GM23338 (cell line): ENCODE results near the gene FBXW11. TPM values are rescaled to one million over a fixed set of nuclear protein-coding genes. Genes with fewer than 3 reads are reported as not detected.

Experiments used
- ATAC-seq: fragments of 200-7000 bp; cut with Tn5 transposase; 3 replicates; pipeline ENCODE4 v1.9.1; 2020
- DNase-seq: peaks from one replicate; pipeline ENCODE4 v3.0.0-alpha.2; 2015; ENCODE audit warnings: low spot score
- H2AFZ ChIP-seq: fragments of 200-600 bp; sonication (generic); 2 replicates; pipeline ENCODE4 v1.8.0; 2016; ENCODE audit warnings: antibody characterized with exemption, mild to moderate bottlenecking, moderate library complexity
- H3F3A ChIP-seq: fragments of 200-600 bp; sonication (generic); replicated peaks from 2 replicates; pipeline ENCODE4 v1.8.0; 2017; ENCODE audit warnings: antibody characterized with exemption, mixed run types, low read depth
- H3K27ac ChIP-seq: fragments of 200-600 bp; sonication (generic); 2 replicates; pipeline ENCODE4 v1.6.1; 2016; ENCODE audit warnings: low read depth
- H3K27me3 ChIP-seq: fragments of 200-600 bp; sonication (generic); 2 replicates; pipeline ENCODE4 v1.8.0; 2016; ENCODE audit warnings: mild to moderate bottlenecking, mixed run types, moderate library complexity; ENCODE audit not compliant: insufficient read depth
- H3K36me3 ChIP-seq: fragments of 200-600 bp; sonication (generic); 2 replicates; pipeline ENCODE4 v1.8.0; 2016; ENCODE audit warnings: mild to moderate bottlenecking; ENCODE audit not compliant: insufficient read depth
- H3K4me1 ChIP-seq: fragments of 200-600 bp; sonication (generic); 2 replicates; pipeline ENCODE4 v1.8.0; 2016; ENCODE audit warnings: mild to moderate bottlenecking, moderate library complexity; ENCODE audit not compliant: insufficient read depth
- H3K4me2 ChIP-seq: fragments of 200-600 bp; sonication (generic); 2 replicates; pipeline ENCODE4 v1.7.1; 2017; ENCODE audit warnings: mixed run types
- H3K4me3 ChIP-seq: fragments of 200-600 bp; sonication (generic); 2 replicates; pipeline ENCODE4 v1.6.1; 2016; ENCODE audit warnings: mixed run types
- H3K79me2 ChIP-seq: fragments of 200-600 bp; sonication (generic); replicated peaks from 2 replicates; pipeline ENCODE4 v1.8.0; 2017; ENCODE audit warnings: mild to moderate bottlenecking; ENCODE audit not compliant: insufficient read depth
- H3K9me2 ChIP-seq: fragments of 200-600 bp; sonication (generic); 2 replicates; pipeline ENCODE4 v1.8.0; 2017; ENCODE audit not compliant: insufficient read depth
- H4K20me1 ChIP-seq: fragments of 200-600 bp; sonication (generic); replicated peaks from 2 replicates; pipeline ENCODE4 v1.8.0; 2017; ENCODE audit warnings: mild to moderate bottlenecking; ENCODE audit not compliant: insufficient read depth
- H3K27ac Mint-ChIP-seq: 2 replicates; pipeline ENCODE4 v1.8.0; 2020; ENCODE audit warnings: inconsistent platforms, mild to moderate bottlenecking, moderate library complexity, mixed read lengths
- H3K27me3 Mint-ChIP-seq: 3 replicates; pipeline ENCODE4 v1.8.0; 2022; ENCODE audit warnings: low read depth, mild to moderate bottlenecking, moderate library complexity, mixed read lengths, inconsistent platforms; ENCODE audit not compliant: insufficient read depth, poor library complexity
- H3K36me3 Mint-ChIP-seq: 3 replicates; pipeline ENCODE4 v1.8.0; 2021; ENCODE audit warnings: low read depth, mild to moderate bottlenecking, inconsistent platforms, moderate library complexity, mixed read lengths
- H3K4me1 Mint-ChIP-seq: 3 replicates; pipeline ENCODE4 v1.8.0; 2020; ENCODE audit warnings: mild to moderate bottlenecking, inconsistent platforms, mixed read lengths
- H3K4me3 Mint-ChIP-seq: 3 replicates; pipeline ENCODE4 v1.8.0; 2021; ENCODE audit warnings: moderate library complexity, mild to moderate bottlenecking, inconsistent platforms, mixed read lengths
- H3K9me3 Mint-ChIP-seq: 3 replicates; pipeline ENCODE4 v1.8.0; 2020; ENCODE audit warnings: moderate library complexity, mild to moderate bottlenecking, inconsistent platforms, mixed read lengths
- STAT1 ChIP-seq: IDR thresholded peaks from one replicate; pipeline ENCODE4 v1.6.1; 2016; ENCODE audit warnings: antibody characterized with exemption; ENCODE audit not compliant: unreplicated experiment
- ZNF114 ChIP-seq: fragments of 250-450 bp; sonication (Bioruptor Pico); IDR thresholded peaks from 2 replicates; pipeline ENCODE4 v1.5.0; 2020; ENCODE audit warnings: mild to moderate bottlenecking, moderate library complexity
- polyA plus RNA-seq: library from polyadenylated mRNA; unstranded; fragments of >200 nt; fragmentation: Nextera tagmentation; extraction: Ambion mirVana; gene quantifications from 2 replicates; pipeline ENCODE4 v1.2.1, GENCODE V29; 2016
- total RNA-seq: library from RNA; depleted of rRNA; stranded (reverse); fragments of >200 nt; shearing (Covaris generic); gene quantifications from 2 replicates; pipeline ENCODE4 v1.2.3, GENCODE V29; 2014
- TF ChIP-seq, protein P1 (sequence below): fragments of 250-450 bp; sonication (Bioruptor Pico); IDR thresholded peaks from 2 replicates; pipeline ENCODE4 v1.5.0; 2020; ENCODE audit warnings: mild to moderate bottlenecking, moderate library complexity

The FBXW11 gene
- total and polyA plus RNA-seq, 2 experiments from 2014 or later, result 45.0 to 88.0 TPM

DNA sequence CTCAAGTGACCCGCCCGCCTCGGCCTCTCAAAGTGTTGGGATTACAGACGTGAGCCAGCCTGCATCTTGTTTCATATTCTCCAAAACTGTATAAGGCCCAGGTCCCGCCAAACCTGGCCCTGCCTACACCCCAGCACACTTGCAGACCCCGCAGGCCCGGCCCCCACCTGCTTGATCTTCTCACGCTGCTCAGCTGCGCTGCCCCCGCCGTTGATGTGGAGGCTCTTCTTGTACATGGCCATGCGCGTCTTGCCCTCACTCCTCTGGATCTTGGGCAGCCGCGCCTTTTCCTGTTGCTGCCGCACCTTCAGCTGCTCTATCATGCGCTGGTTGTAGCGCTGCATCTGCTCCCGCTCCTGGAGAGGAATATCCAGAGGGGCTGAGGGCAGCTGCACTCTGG lies 49.0 kb upstream of the FBXW11 start:
- no peak overlapping the region for H3K4me3 Mint-ChIP-seq

More for the DNA sequence above, 49.0 kb upstream of the FBXW11 start:
- ATAC-seq, result no peak
- no peaks in the 10 kb centered on the region; the same call in 1 of the 2 replicates for H3K36me3 ChIP-seq
- H3F3A ChIP-seq, result no peaks in the 10 kb centered on the region
- H3K27ac ChIP-seq, result no peak overlapping the region
- H3K27ac Mint-ChIP-seq, result no peak overlapping the region; the same call in 1 of the 2 replicates
- H4K20me1 ChIP-seq, result no peaks in the 10 kb centered on the region; the same call in 1 of the 2 replicates
- no peaks in the 10 kb centered on the region for H3K79me2 ChIP-seq
- no peaks in the 10 kb centered on the region for H3K4me1 Mint-ChIP-seq
- no peak overlapping the region for H2AFZ ChIP-seq
- H3K27me3 ChIP-seq, result no peaks in the 10 kb centered on the region
- no peak overlapping the region for H3K4me2 ChIP-seq
- DNase-seq, result no peak
- H3K9me2 ChIP-seq, result no peaks in the 10 kb centered on the region
- H3K4me3 ChIP-seq, result no peak overlapping the region
- H3K9me3 Mint-ChIP-seq, result peaks cover 4% of the 10 kb centered on the region
- TF ChIP-seq STAT1, result no peak
- no peak for TF ChIP-seq ZNF114 (CRISPR knock-in tag)
- TF ChIP-seq, protein P1, sequence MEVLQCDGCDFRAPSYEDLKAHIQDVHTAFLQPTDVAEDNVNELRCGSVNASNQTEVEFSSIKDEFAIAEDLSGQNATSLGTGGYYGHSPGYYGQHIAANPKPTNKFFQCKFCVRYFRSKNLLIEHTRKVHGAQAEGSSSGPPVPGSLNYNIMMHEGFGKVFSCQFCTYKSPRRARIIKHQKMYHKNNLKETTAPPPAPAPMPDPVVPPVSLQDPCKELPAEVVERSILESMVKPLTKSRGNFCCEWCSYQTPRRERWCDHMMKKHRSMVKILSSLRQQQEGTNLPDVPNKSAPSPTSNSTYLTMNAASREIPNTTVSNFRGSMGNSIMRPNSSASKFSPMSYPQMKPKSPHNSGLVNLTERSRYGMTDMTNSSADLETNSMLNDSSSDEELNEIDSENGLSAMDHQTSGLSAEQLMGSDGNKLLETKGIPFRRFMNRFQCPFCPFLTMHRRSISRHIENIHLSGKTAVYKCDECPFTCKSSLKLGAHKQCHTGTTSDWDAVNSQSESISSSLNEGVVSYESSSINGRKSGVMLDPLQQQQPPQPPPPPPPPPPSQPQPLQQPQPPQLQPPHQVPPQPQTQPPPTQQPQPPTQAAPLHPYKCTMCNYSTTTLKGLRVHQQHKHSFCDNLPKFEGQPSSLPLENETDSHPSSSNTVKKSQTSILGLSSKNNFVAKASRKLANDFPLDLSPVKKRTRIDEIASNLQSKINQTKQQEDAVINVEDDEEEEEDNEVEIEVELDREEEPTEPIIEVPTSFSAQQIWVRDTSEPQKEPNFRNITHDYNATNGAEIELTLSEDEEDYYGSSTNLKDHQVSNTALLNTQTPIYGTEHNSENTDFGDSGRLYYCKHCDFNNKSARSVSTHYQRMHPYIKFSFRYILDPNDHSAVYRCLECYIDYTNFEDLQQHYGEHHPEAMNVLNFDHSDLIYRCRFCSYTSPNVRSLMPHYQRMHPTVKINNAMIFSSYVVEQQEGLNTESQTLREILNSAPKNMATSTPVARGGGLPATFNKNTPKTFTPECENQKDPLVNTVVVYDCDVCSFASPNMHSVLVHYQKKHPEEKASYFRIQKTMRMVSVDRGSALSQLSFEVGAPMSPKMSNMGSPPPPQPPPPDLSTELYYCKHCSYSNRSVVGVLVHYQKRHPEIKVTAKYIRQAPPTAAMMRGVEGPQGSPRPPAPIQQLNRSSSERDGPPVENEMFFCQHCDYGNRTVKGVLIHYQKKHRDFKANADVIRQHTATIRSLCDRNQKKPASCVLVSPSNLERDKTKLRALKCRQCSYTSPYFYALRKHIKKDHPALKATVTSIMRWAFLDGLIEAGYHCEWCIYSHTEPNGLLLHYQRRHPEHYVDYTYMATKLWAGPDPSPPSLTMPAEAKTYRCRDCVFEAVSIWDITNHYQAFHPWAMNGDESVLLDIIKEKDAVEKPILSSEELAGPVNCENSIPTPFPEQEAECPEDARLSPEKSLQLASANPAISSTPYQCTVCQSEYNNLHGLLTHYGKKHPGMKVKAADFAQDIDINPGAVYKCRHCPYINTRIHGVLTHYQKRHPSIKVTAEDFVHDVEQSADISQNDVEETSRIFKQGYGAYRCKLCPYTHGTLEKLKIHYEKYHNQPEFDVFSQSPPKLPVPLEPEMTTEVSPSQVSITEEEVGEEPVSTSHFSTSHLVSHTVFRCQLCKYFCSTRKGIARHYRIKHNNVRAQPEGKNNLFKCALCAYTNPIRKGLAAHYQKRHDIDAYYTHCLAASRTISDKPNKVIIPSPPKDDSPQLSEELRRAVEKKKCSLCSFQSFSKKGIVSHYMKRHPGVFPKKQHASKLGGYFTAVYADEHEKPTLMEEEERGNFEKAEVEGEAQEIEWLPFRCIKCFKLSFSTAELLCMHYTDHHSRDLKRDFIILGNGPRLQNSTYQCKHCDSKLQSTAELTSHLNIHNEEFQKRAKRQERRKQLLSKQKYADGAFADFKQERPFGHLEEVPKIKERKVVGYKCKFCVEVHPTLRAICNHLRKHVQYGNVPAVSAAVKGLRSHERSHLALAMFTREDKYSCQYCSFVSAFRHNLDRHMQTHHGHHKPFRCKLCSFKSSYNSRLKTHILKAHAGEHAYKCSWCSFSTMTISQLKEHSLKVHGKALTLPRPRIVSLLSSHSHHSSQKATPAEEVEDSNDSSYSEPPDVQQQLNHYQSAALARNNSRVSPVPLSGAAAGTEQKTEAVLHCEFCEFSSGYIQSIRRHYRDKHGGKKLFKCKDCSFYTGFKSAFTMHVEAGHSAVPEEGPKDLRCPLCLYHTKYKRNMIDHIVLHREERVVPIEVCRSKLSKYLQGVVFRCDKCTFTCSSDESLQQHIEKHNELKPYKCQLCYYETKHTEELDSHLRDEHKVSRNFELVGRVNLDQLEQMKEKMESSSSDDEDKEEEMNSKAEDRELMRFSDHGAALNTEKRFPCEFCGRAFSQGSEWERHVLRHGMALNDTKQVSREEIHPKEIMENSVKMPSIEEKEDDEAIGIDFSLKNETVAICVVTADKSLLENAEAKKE, result no peak
- H3K27me3 Mint-ChIP-seq, result peaks cover 10% of the 10 kb centered on the region
- peaks cover 33% of the 10 kb centered on the region for H3K36me3 Mint-ChIP-seq
- H3K4me1 ChIP-seq, result no peaks in the 10 kb centered on the region
